ENCODE measurements around the gene TERC.
A peak's percentile ranks its signal among the peaks of the same experiment; 100 is the strongest.

Gene TERC

DNA sequence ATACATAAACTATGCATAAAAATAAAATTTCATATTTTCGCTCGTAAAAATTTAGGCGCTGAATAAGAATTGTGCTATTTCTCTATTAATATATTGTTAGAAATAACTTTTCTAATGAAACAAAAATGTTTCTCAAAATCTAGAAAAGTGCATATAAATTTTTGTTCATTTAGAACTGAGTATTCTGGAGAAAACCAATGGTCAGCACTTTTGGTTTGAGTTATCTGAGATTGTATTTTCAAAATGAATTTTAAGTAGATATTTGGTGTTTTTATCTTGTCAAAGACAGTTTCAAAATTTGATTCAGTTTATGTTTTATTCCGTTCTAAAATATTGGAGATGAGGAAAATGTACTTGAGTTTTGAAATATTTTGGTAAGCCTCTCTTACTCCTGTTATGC is 22.3 kb upstream of the TERC start:
- ChIA-PET POLR2A (no interaction called here), CTCF (interaction anchor here (1.3 kb wide), 1 partner anchor 22 kb away, joined by 3 read pairs; no protein-coding TSS in a partner anchor)
- no peak for DNase-seq (ENCODE audit: extremely low spot score)
- TF ChIP-seq, protein P1, sequence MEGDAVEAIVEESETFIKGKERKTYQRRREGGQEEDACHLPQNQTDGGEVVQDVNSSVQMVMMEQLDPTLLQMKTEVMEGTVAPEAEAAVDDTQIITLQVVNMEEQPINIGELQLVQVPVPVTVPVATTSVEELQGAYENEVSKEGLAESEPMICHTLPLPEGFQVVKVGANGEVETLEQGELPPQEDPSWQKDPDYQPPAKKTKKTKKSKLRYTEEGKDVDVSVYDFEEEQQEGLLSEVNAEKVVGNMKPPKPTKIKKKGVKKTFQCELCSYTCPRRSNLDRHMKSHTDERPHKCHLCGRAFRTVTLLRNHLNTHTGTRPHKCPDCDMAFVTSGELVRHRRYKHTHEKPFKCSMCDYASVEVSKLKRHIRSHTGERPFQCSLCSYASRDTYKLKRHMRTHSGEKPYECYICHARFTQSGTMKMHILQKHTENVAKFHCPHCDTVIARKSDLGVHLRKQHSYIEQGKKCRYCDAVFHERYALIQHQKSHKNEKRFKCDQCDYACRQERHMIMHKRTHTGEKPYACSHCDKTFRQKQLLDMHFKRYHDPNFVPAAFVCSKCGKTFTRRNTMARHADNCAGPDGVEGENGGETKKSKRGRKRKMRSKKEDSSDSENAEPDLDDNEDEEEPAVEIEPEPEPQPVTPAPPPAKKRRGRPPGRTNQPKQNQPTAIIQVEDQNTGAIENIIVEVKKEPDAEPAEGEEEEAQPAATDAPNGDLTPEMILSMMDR (IDR thresholded peaks at IDR 0.05; ENCODE audit: control extremely low read depth, extremely low read depth, low read depth, missing control alignments), result no peak

DNA sequence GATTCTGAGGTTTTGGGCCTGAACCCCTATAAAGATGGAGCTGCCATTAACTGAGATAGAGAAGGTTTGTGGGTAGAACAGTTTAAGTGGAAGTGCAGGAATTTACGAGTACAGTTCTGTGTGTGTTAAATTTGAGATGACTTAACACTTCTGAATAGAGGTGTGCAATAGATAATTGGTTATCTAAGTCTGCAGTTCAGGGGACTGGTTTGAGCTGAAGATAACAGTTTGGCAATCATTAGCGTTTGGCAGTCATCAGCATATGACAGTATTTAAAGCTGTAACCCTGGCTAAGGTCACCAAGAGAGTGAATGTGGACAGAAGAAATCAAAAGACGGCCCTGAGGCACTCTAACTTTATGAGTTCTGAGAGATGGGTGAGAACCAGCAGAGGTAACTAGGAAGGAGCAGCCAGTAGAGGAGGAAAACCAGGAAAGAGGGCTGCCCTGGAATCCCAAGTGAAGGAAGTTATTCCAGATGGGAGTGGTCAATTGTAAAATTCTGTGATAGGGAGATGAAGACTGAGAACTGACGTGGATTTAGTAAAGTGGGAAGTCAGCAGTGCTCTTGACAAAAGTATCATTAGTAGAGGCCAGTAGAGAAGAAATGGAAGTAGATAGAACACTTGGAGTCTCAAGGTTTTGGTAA is 16.5 kb upstream of the TERC start:
- no peak for DNase-seq (ENCODE audit: extremely low spot score)
- CTCF ChIA-PET, result no interaction called here
- POLR2A ChIA-PET, result no interaction called here

DNA sequence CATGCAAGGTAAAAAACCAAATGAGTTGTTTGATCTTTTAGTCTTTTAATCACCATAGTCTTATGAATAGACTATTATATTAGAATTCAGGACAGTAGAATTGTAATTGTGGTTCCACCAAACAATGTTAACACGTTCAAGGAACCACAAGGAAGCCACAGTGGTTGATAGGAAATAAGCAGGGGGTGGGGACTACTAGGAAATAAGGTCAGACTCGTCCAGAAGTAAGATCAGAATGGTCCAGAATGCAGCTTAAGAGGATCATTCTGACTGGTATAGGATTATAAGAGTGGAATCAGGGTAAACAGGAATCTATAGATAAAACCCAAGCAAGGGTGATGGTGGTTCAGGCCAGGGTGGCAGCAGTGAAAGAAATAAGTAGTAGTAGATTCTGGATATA is 15.9 kb upstream of the TERC start:
- ChIA-PET POLR2A (no interaction called here), CTCF (no interaction called here)
- TF ChIP-seq, protein P1 (IDR thresholded peaks at IDR 0.05; ENCODE audit: control extremely low read depth, extremely low read depth, low read depth, missing control alignments), result no peak
- no peak for DNase-seq (ENCODE audit: extremely low spot score)

More for the DNA sequence above, 16.5 kb upstream of the TERC start:
- TF ChIP-seq, protein P1 (IDR thresholded peaks at IDR 0.05; ENCODE audit: control extremely low read depth, extremely low read depth, low read depth, missing control alignments), result no peak

DNA sequence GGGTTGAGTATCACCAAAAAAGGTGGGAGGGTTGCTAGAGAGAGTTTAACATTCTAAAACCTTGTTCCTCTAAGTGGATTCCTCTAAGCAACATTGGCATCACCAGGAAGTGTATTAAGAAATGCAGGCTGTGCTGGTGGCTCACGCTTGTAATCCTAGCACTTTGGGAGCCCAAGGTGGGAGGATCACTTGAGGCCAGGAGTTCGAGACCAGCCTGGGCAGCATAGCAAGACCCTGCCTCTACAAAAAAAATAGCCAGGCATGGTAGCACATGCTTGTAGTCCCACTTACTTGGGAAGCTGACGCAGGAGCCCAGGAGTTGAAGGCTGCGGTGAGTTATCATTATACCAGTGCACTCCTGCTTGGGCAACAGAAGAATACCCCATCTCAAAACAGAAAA is 13.0 kb upstream of the TERC start:
- TF ChIP-seq, protein P1 (IDR thresholded peaks at IDR 0.05; ENCODE audit: control extremely low read depth, extremely low read depth, low read depth, missing control alignments), result no peak
- POLR2A ChIA-PET, result no interaction called here
- CTCF ChIA-PET, result no interaction called here
- no peak for DNase-seq (ENCODE audit: extremely low spot score)

DNA sequence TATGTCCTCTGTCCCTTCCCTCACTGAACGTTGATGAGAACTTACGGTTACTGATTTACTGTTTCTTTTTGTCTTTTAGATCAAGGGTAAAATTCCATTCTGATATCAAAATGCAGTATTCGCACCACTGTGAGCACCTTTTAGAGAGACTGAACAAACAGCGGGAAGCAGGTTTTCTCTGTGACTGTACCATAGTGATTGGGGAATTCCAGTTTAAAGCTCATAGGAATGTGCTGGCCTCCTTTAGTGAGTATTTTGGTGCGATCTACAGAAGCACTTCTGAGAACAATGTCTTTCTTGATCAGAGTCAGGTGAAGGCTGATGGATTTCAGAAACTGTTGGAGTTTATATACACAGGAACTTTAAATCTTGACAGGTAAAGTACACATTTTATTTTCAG is 9.3 kb upstream of the TERC start:
- POLR2A ChIA-PET, result no interaction called here
- DNase-seq (ENCODE audit: extremely low spot score), result no peak
- CTCF ChIA-PET, result no interaction called here
- TF ChIP-seq, protein P1 (IDR thresholded peaks at IDR 0.05; ENCODE audit: control extremely low read depth, extremely low read depth, low read depth, missing control alignments), result no peak

DNA sequence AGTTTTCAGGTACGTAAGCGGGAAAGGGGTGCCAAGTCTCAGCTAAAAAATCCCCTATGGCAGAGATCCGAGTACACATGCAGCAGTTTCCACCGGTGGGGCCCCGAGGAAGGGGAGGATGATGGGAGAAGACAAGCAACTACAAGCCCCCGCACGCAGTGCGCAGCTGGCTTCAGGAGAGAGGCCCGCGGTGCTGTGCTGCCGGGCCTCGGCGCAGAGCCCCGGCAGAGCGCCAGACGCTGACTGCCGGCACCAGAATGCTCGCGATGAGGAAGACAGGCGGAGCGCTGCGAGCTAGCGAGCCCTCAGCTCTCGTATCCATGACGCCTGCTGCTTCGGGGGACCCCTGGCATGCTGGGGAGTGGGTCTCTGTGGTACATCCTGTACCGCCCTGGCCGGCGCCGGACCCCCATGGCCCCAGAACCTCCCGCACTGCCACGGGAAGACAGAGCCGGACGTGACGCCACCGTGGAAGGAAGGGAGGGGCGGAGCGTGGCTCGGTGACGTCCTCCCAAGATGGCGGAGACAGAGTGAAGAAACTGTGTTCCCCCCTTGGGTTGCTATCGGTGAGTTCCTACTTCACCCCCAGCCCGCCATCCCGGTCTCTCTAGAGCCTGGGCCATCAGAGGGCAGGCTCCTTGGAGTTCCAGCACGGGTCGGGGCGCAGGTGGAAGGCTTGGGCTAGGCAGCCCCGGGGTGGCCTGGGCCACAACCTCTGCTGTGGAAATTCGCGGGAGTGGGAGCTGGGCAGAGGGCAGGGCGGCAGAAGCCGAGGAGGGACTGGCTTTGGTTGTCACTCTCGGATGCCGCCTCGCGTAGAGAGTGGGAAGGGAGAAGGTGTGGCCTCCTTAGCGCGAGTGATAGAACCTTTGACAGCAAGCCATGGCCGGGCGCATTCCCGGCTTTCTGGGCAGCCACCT is 8.3 kb upstream of the TERC start, which contains the start of gene MYNN:
Gene MYNN (plus strand): TSS at position 500 of the 920 bp plus-strand sequence. CDS start 900 bp downstream, outside the sequence.
- peak; percentile 88 for DNase-seq (ENCODE audit: extremely low spot score)
- ChIA-PET CTCF (interaction anchor here (0.8 to 2.1 kb wide), 3 partner anchors 10 to 284 kb away, joined by 3 to 7 read pairs (median 5); partner anchors contain the start of genes LRRC34 and LRRIQ4), POLR2A (interaction anchor here (0.5 kb wide), 1 partner anchor 54 kb away, joined by 9 read pairs; no protein-coding TSS in a partner anchor)
- TF ChIP-seq, protein P1 (IDR thresholded peaks at IDR 0.05; ENCODE audit: control extremely low read depth, extremely low read depth, low read depth, missing control alignments), result no peak
